Sigmoid colon (tissue), 4 donors: ENCODE measurements around the gene TENM4.

ENCODE experiments used
- CTCF ChIP-seq, 4 experiments: fragments of 450-650 bp in 3 of 4; fragments of 200-600 bp in 1 of 4; IDR thresholded peaks; one replicate each; pipeline ENCODE4 v1.5.1; 2016 to 2019; ENCODE audit warnings: antibody characterized with exemption in 4 of 4, mild to moderate bottlenecking in 3 of 4, moderate library complexity in 2 of 4
- POLR2A ChIP-seq, 2 donors: fragments of 450-650 bp; IDR thresholded peaks; one replicate each; pipeline ENCODE4 v1.6.1; 2016; ENCODE audit warnings: antibody characterized with exemption in 2 of 2, mild to moderate bottlenecking in 2 of 2, moderate library complexity in 2 of 2
- POLR2AphosphoS5 ChIP-seq, 4 donors: sonication (generic); formaldehyde crosslinking; IDR thresholded peaks; one replicate each; pipeline ENCODE4 v1.6.1; 2017; ENCODE audit warnings: antibody characterized with exemption in 4 of 4

DNA sequence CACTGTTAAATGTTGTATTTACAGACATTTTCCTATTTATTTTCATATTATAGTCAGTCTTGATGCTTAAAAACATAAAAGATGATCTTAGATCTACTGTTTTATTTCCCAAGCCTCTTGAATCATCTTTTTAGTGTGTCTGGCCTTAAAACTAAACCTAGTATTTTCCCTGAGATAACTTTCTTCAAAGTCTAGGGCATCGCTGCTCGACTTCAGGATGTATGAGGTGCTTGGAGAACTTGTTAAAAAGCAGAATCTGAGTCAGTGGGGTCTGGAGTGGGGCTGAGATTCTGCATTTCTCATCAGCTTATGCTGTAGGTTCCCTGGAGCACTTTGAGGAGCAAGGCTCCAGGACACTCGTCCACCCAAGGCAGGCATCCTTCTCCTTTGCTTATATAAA is 404.9 kb downstream of the TENM4 start:
- TF ChIP-seq CTCF (IDR thresholded peaks at IDR 0.05) (no peak), POLR2AphosphoS5 (IDR thresholded peaks at IDR 0.05) (no peak), POLR2A (IDR thresholded peaks at IDR 0.05) (no peak)
